OCI-LY1 (cell line): ENCODE measurements around the gene TSPAN8.

Source experiments
- CTCF ChIP-seq: fragments of 200-600 bp; sonication (generic), shearing (Covaris generic); IDR thresholded peaks from 2 replicates; pipeline ENCODE4 v1.5.1; 2017; ENCODE audit warnings: mild to moderate bottlenecking, antibody characterized with exemption, low read length, moderate library complexity, mixed read lengths
- EZH2 ChIP-seq: fragments of 200-600 bp; sonication (generic), shearing (Covaris generic); IDR thresholded peaks from 2 replicates; pipeline ENCODE4 v1.8.0; 2017; ENCODE audit warnings: borderline replicate concordance, mixed run types, mild to moderate bottlenecking, antibody characterized with exemption, low read length, moderate library complexity, mixed read lengths

GRCh38 chr12:71164166-71164565, 6.4 kb upstream of the TSPAN8 start:
- TF ChIP-seq EZH2: no peak
- no peak for TF ChIP-seq CTCF
